ENCODE measurements around the gene CA12. TPM values are rescaled to one million over a fixed set of nuclear protein-coding genes. Genes with fewer than 3 reads are reported as not detected.

The CA12 gene
- total and polyA plus RNA-seq, 2 of the 8 experiments (the other 6 are each of a cell fraction or from before 2014, with no cell fraction given) = 4.7 to 4.9 TPM

DNA sequence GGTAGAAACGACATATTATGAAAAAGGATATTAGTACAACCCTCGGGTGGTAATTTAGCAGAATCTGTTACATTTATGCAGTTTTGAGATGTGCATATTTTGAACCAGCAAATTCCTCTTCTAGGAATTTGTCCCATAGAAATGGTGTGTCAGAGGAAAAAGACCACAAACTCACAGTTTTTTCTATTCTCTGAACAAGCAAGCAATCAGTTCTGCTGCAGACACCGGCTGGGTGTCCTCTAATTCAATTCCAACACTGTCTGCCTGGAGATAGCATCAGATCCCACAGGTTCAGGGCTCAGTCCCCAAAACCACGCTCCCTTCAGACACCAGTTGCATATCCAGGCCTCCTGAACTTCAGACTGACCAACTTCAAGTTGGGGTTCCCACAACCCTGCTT lies 67.8 kb downstream of the CA12 start:
- Histone ChIP-seq H4K91ac (replicated peaks; ENCODE audit: insufficient read length, low read length) (no peak overlapping the region), H2BK5ac (ENCODE audit: low read depth, low read length) (no peak overlapping the region; the same call in 1 of the 2 replicates), H3K9me3 (ENCODE audit: insufficient read depth in 2 of 2, low read depth in 1 of 2, low read length in 1 of 2) (no peaks in the 10 kb centered on the region), H2BK120ac (replicated peaks; ENCODE audit: low read depth, low read length) (no peak overlapping the region), H3K9ac (replicated peaks in 1 of 4; ENCODE audit: extremely low read depth in 1 of 4, low read depth in 3 of 4, low read length in 3 of 4) (no peak overlapping the region), H3K79me1 (ENCODE audit: low read depth, low read length) (no peaks in the 10 kb centered on the region), H3K4me3 (ENCODE audit: extremely low read depth in 1 of 4, insufficient read depth in 2 of 4, low read depth in 3 of 4, low read length in 4 of 4) (no peak overlapping the region), H2AK5ac (ENCODE audit: low read depth, low read length) (no peak overlapping the region), H3K4ac (replicated peaks; ENCODE audit: insufficient read length, low read depth, low read length) (no peak overlapping the region), H3K27me3 (replicated peaks in 1 of 4; ENCODE audit: control insufficient read depth in 3 of 4, extremely low read depth in 1 of 4, insufficient read depth in 3 of 4, low read length in 3 of 4) (no peaks in the 10 kb centered on the region), H3K27ac (ENCODE audit: low read depth, low read length) (no peak overlapping the region), H3K79me2 (ENCODE audit: control insufficient read depth in 1 of 2, insufficient read depth in 2 of 2, low read length in 2 of 2) (0 out of 4 replicates have a peak, but pooled peaks cover 0 to 3% of the 10 kb centered on the region in 2 experiments), H3K23me2 (ENCODE audit: low read depth, low read length) (no peaks in the 10 kb centered on the region), H3K4me2 (ENCODE audit: insufficient read depth in 1 of 2, low read depth in 2 of 2, low read length in 2 of 2) (no peak overlapping the region), H3K14ac (ENCODE audit: insufficient read length) (no peak overlapping the region), H3K4me1 (replicated peaks in 1 of 4; ENCODE audit: control insufficient read depth in 3 of 4, insufficient read depth in 4 of 4, low read length in 3 of 4) (peaks cover 0 to 19% (median 12%) of the 10 kb centered on the region in 4 experiments), H4K8ac (ENCODE audit: extremely low read depth, insufficient read depth, low read length) (no peak overlapping the region), H2BK12ac (ENCODE audit: low read depth, low read length) (peak overlapping the region; percentile 84; the same call in 1 of the 2 replicates), H3K36me3 (ENCODE audit: control insufficient read depth in 2 of 4, insufficient read depth in 4 of 4, low read length in 3 of 4) (no peaks in the 10 kb centered on the region), H4K5ac (ENCODE audit: insufficient read length, low read depth, low read length) (no peak overlapping the region), H4K20me1 (replicated peaks in 1 of 2; ENCODE audit: control insufficient read depth in 1 of 2, insufficient read depth in 2 of 2, low read length in 2 of 2) (no peaks in the 10 kb centered on the region), H3K56ac (replicated peaks; ENCODE audit: insufficient read length, low read depth, low read length) (no peak overlapping the region), H3K23ac (ENCODE audit: insufficient read length) (no peak overlapping the region), H2AFZ (ENCODE audit: low read length) (no peak overlapping the region), H2BK20ac (ENCODE audit: low read length) (peak overlapping the region; percentile 51; the same call in 1 of the 2 replicates), H3K18ac (ENCODE audit: extremely low read depth, low read length) (no peak overlapping the region), H2BK15ac (ENCODE audit: low read length) (no peak overlapping the region)
- POLR2A ChIA-PET (ENCODE audit: partially characterized antibody) = interaction anchor here (1.3 kb wide), 1 partner anchor 16 kb away, joined by 3 read pairs; no protein-coding TSS in a partner anchor
- TF ChIP-seq, protein P1, sequence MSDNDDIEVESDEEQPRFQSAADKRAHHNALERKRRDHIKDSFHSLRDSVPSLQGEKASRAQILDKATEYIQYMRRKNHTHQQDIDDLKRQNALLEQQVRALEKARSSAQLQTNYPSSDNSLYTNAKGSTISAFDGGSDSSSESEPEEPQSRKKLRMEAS (IDR thresholded peaks at IDR 0.05) = no peak
- TF ChIP-seq PHF8 (conservative IDR thresholded peaks at IDR 0.05; ENCODE audit: low read depth, low read length) (no peak), SP1 (IDR thresholded peaks at IDR 0.05; ENCODE audit: low read depth, low read length) (no peak), RXRA (IDR thresholded peaks at IDR 0.05; ENCODE audit: insufficient read depth, low read depth, low read length) (no peak), KDM4A (IDR thresholded peaks at IDR 0.05; ENCODE audit: low read depth, low read length, severe bottlenecking) (no peak), CBX8 (IDR thresholded peaks at IDR 0.05; ENCODE audit: borderline replicate concordance, low read depth, low read length) (no peak), KDM5A (IDR thresholded peaks at IDR 0.05; ENCODE audit: low read length) (no peak), ASH2L (IDR thresholded peaks at IDR 0.05; ENCODE audit: low read length) (no peak)
- no peak for FAIRE-seq
- no peak for DNase-seq (ENCODE audit: low read depth in 1 of 2, low spot score in 2 of 2)
- CTCF ChIA-PET (ENCODE audit: partially characterized antibody) = interaction anchor here (1.0 kb wide), 1 partner anchor 15 kb away, joined by 3 read pairs; no protein-coding TSS in a partner anchor
- 87% methylated on average over 4 of the region's 4 CpGs; no CpG with 5 or more reads in 1 of the 2 experiments for WGBS, 2 experiments (ENCODE audit: extremely low coverage in 1 of 2, insufficient coverage in 1 of 2, insufficient read length in 1 of 2, insufficient replicate concordance in 2 of 2, low coverage in 1 of 2, low lambda C conversion rate in 2 of 2, missing lambda C conversion rate in 1 of 2)
